GM12864 (cell line): ENCODE data around the gene ARF5.

Source experiments
- DNase-seq: peaks from one replicate; pipeline ENCODE4 v3.0.0-alpha.2; 2011; ENCODE audit warnings: low read depth
- H3K4me3 ChIP-seq: 2 replicates; pipeline ENCODE4 v1.5.1; 2011; ENCODE audit warnings: mild to moderate bottlenecking, low read depth, low read length, control low read depth
- CTCF ChIP-seq: IDR thresholded peaks from 2 replicates; pipeline ENCODE4 v1.5.1; 2011; ENCODE audit warnings: low read depth, mild to moderate bottlenecking, moderate library complexity, low read length, control low read depth, inconsistent platforms; ENCODE audit errors: missing control alignments

Gene ARF5

GRCh38 chr7:127598318-127598717, 10.1 kb downstream of the ARF5 start:
- no peak for DNase-seq
- TF ChIP-seq CTCF: peak; percentile 52
- H3K4me3 ChIP-seq: no peak overlapping the region

- no peak for TF ChIP-seq CTCF
- no peak for DNase-seq
These were observed 12.7 kb downstream of the ARF5 start for GRCh38 chr7:127600885-127601284.

GRCh38 chr7:127608446-127608845, 20.2 kb downstream of the ARF5 start:
- no peak overlapping the region for H3K4me3 ChIP-seq
- no peak for DNase-seq
- TF ChIP-seq CTCF: no peak

More at GRCh38 chr7:127600885-127601284, 12.7 kb downstream of the ARF5 start:
- no peak overlapping the region for H3K4me3 ChIP-seq

GRCh38 chr7:127609297-127609696, 21.1 kb downstream of the ARF5 start:
- no peak for TF ChIP-seq CTCF
- H3K4me3 ChIP-seq: no peak overlapping the region
- no peak for DNase-seq

GRCh38 chr7:127612263-127612662, 24.1 kb downstream of the ARF5 start:
- no peak for TF ChIP-seq CTCF
- H3K4me3 ChIP-seq: no peak overlapping the region
- DNase-seq: no peak

- no peak for TF ChIP-seq CTCF
- H3K4me3 ChIP-seq: no peak overlapping the region
- no peak for DNase-seq
These were observed 28.5 kb downstream of the ARF5 start for GRCh38 chr7:127616724-127617123.

GRCh38 chr7:127618042-127618441, 29.8 kb downstream of the ARF5 start, which contains the start of gene PAX4:
Gene PAX4 (minus strand): TSS chr7:127618142. CDS start chr7:127615928, 2,214 bp downstream.
- no peak for TF ChIP-seq CTCF
- no peak for DNase-seq
- H3K4me3 ChIP-seq: no peak within 1 kb of the TSS
